ENCODE results near the gene MBD3. TPM values are rescaled to one million over a fixed set of nuclear protein-coding genes. Genes with fewer than 3 reads are reported as not detected.
"Not testable (repeated sequence)": the region's sequence is repeated elsewhere in the genome, so short reads cannot be mapped to it uniquely, and the experiment has no call there.

MBD3 gene
- total RNA-seq, 1 donor from 2014 or later = 71.9 TPM

GRCh38 chr19:1531587-1531986 lies 61.1 kb downstream of the MBD3 start:
- FAIRE-seq (no peak), DNase-seq (ENCODE audit: low read depth) (no peak)
- Histone ChIP-seq H3K4me3 (ENCODE audit: insufficient read depth, low read depth, low read length) (no peak overlapping the region), H3K9ac (ENCODE audit: low read length) (no peak overlapping the region), H3K4me2 (ENCODE audit: low read length) (no peak overlapping the region), H2AFZ (ENCODE audit: low read depth, low read length) (no peak overlapping the region), H3K36me3 (ENCODE audit: insufficient read depth, low read length) (no peaks in the 10 kb centered on the region), H3K4me1 (ENCODE audit: insufficient read depth, low read length) (no peaks in the 10 kb centered on the region), H3K79me2 (ENCODE audit: insufficient read depth, low read length) (no peaks in the 10 kb centered on the region), H3K9me3 (ENCODE audit: insufficient read depth, low read depth, low read length) (peaks cover 2% of the 10 kb centered on the region), H4K20me1 (ENCODE audit: insufficient read depth, low read length) (no peaks in the 10 kb centered on the region), H3K27me3 (ENCODE audit: insufficient read depth, low read length) (no peaks in the 10 kb centered on the region), H3K27ac (ENCODE audit: low read depth, low read length) (no peak overlapping the region)
- H3K36me3 Mint-ChIP-seq (ENCODE audit: low read depth, unreplicated experiment) = peaks cover 3% of the 10 kb centered on the region
- no peak overlapping the region for H3K27ac Mint-ChIP-seq (ENCODE audit: unreplicated experiment)
- H3K9me3 Mint-ChIP-seq (ENCODE audit: unreplicated experiment) = no peaks in the 10 kb centered on the region
- H3K4me3 Mint-ChIP-seq (ENCODE audit: unreplicated experiment) = no peak overlapping the region
- peaks cover 20% of the 10 kb centered on the region for H3K27me3 Mint-ChIP-seq (ENCODE audit: low read depth, unreplicated experiment)
- TF ChIP-seq CTCF (IDR thresholded peaks at IDR 0.05; ENCODE audit: insufficient read depth, low read depth, low read length) (no peak), EZH2 (IDR thresholded peaks at IDR 0.05; ENCODE audit: insufficient read depth, low read length) (no peak)
- H3K4me1 Mint-ChIP-seq (ENCODE audit: low read depth, unreplicated experiment) = no peaks in the 10 kb centered on the region

GRCh38 chr19:1530856-1531255 lies 61.8 kb downstream of the MBD3 start:
- H3K27ac ChIP-seq (ENCODE audit: low read depth, low read length); H3K4me1 Mint-ChIP-seq (ENCODE audit: low read depth, unreplicated experiment); FAIRE-seq; H3K27ac Mint-ChIP-seq (ENCODE audit: unreplicated experiment); H3K36me3 Mint-ChIP-seq (ENCODE audit: low read depth, unreplicated experiment); H3K4me1 ChIP-seq (ENCODE audit: insufficient read depth, low read length); DNase-seq (ENCODE audit: low read depth); H3K4me3 Mint-ChIP-seq (ENCODE audit: unreplicated experiment); H3K27me3 ChIP-seq (ENCODE audit: insufficient read depth, low read length); H2AFZ ChIP-seq (ENCODE audit: low read depth, low read length); H3K4me3 ChIP-seq (ENCODE audit: insufficient read depth, low read depth, low read length); H4K20me1 ChIP-seq (ENCODE audit: insufficient read depth, low read length); H3K9me3 ChIP-seq (ENCODE audit: insufficient read depth, low read depth, low read length); H3K9me3 Mint-ChIP-seq (ENCODE audit: unreplicated experiment); H3K79me2 ChIP-seq (ENCODE audit: insufficient read depth, low read length); H3K36me3 ChIP-seq (ENCODE audit: insufficient read depth, low read length); H3K9ac ChIP-seq (ENCODE audit: low read length); H3K4me2 ChIP-seq (ENCODE audit: low read length): not testable (repeated sequence)
- H3K27me3 Mint-ChIP-seq (ENCODE audit: low read depth, unreplicated experiment) = peaks cover 21% of the 10 kb centered on the region

GRCh38 chr19:1529430-1529816 lies 63.2 kb downstream of the MBD3 start:
- TF ChIP-seq CTCF (IDR thresholded peaks at IDR 0.05; ENCODE audit: insufficient read depth, low read depth, low read length) = no peak
- TF ChIP-seq EZH2 (IDR thresholded peaks at IDR 0.05; ENCODE audit: insufficient read depth, low read length) = no peak
- DNase-seq (ENCODE audit: low read depth) (no peak), FAIRE-seq (no peak)
- Histone ChIP-seq H3K36me3 (ENCODE audit: insufficient read depth, low read length) (no peaks in the 10 kb centered on the region), H3K27me3 (ENCODE audit: insufficient read depth, low read length) (peaks cover 13% of the 10 kb centered on the region), H3K79me2 (ENCODE audit: insufficient read depth, low read length) (no peaks in the 10 kb centered on the region), H3K9me3 (ENCODE audit: insufficient read depth, low read depth, low read length) (peaks cover 3% of the 10 kb centered on the region), H3K4me2 (ENCODE audit: low read length) (no peak overlapping the region), H4K20me1 (ENCODE audit: insufficient read depth, low read length) (peaks cover 7% of the 10 kb centered on the region), H3K4me1 (ENCODE audit: insufficient read depth, low read length) (no peaks in the 10 kb centered on the region), H2AFZ (ENCODE audit: low read depth, low read length) (no peak overlapping the region), H3K9ac (ENCODE audit: low read length) (no peak overlapping the region), H3K27ac (ENCODE audit: low read depth, low read length) (no peak overlapping the region), H3K4me3 (ENCODE audit: insufficient read depth, low read depth, low read length) (no peak overlapping the region)
- Mint-ChIP-seq H3K27ac (ENCODE audit: unreplicated experiment) (no peak overlapping the region), H3K4me3 (ENCODE audit: unreplicated experiment) (no peak overlapping the region), H3K36me3 (ENCODE audit: low read depth, unreplicated experiment) (peaks cover 3% of the 10 kb centered on the region), H3K4me1 (ENCODE audit: low read depth, unreplicated experiment) (no peaks in the 10 kb centered on the region), H3K27me3 (ENCODE audit: low read depth, unreplicated experiment) (peaks cover 32% of the 10 kb centered on the region), H3K9me3 (ENCODE audit: unreplicated experiment) (peaks cover 3% of the 10 kb centered on the region)

Measured in astrocyte (in vitro differentiated cells and primary cell).